Pancreas (tissue), 10 donors: Measurements from ENCODE around the gene KRT26. TPM values are rescaled to one million over a fixed set of nuclear protein-coding genes. Genes with fewer than 3 reads are reported as not detected.
A peak's percentile ranks its signal among the peaks of the same experiment; 100 is the strongest.

Experiments
- ATAC-seq, 4 donors: fragments of 200-7000 bp; cut with Tn5 transposase; one replicate each; pipeline versions ENCODE4 v1.8.0 to v1.9.1; 2020; ENCODE audit warnings: mild to moderate bottlenecking in 4 of 4, moderate library complexity in 4 of 4
- DNase-seq, 6 donors: peaks; one replicate each; pipeline ENCODE4 v3.0.0-alpha.2; 2020
- FAIRE-seq: peaks from 2 replicates; lab custom pipeline; 2012; peaks lifted over from hg19 to GRCh38; lab: Jason Lieb, UNC
- H3K27ac ChIP-seq, 4 donors: fragments of 200-600 bp; sonication (generic); 1 replicate in 3 of 4; 2 replicates in 1 of 4; pipeline versions ENCODE4 v1.5.0 to v1.8.0; 2020
- H3K27me3 ChIP-seq, 4 donors: fragments of 200-600 bp; one replicate each; pipeline ENCODE4 v1.8.0; 2021
- H3K36me3 ChIP-seq, 3 donors: fragments of 200-600 bp; sonication (generic) in 1 of 3; one replicate each; pipeline versions ENCODE4 v1.5.0 to v1.8.0; 2020 to 2021
- H3K4me1 ChIP-seq, 3 donors: fragments of 200-600 bp; one replicate each; pipeline ENCODE4 v1.8.0; 2021
- H3K4me3 ChIP-seq, 4 donors: fragments of 200-600 bp; sonication (generic) in 2 of 4; one replicate each; pipeline versions ENCODE4 v1.5.0 to v1.8.0; 2020 to 2021
- H3K9me3 ChIP-seq, 4 donors: fragments of 200-600 bp; one replicate each; pipeline ENCODE4 v1.8.0; 2021
- WGBS, 2 donors: extraction: QIAGEN DNeasy Blood & Tissue Kit; methylation state at CpG; one replicate each; pipeline ENCODE4 v1.1.7; 2013; 5-methylcytosine and 5-hydroxymethylcytosine counted together
- intact Hi-C, 3 donors: fragments of 100-400 bp; cut with DNase I; formaldehyde crosslinking; loops; one replicate each; pipeline versions ENCODE4 v1.11.1 to v1.14.2; 2022
- polyA plus RNA-seq, 2 donors: library from polyadenylated mRNA; stranded (reverse); fragments of 200-250 nt; gene quantifications; one replicate each; pipeline ENCODE4 v1.2.3, GENCODE V29; 2013
- total RNA-seq, 6 donors: library from RNA; stranded (reverse); fragmentation: NEBNext Ultra II Directional in 4 of 6; extraction: Animal tissue kit (Norgen Biotek cat#: 25700) in 4 of 6; gene quantifications; one replicate each; pipeline versions ENCODE4 v1.2.1 to v1.2.4, GENCODE V29; 2021 to 2023
- TF ChIP-seq, protein P1 (sequence below), 4 donors: fragments of 200-600 bp; sonication (generic) in 3 of 4; IDR thresholded peaks; one replicate each; pipeline versions ENCODE4 v1.5.0 to v1.8.0; 2021; ENCODE audit warnings: antibody characterized with exemption in 4 of 4
- donor health status: healthy with polysubstance abuse.
- donor health status: DM: no; HTN: no; CAD: no; lungs with moderate emphysema.
- donor health status: DM: no; HTN: no; CAD: no.
- donor health status: control.
- donor health status: control.
- donor health status: Bipolar disorder and iron deficiency.
- donor health status: DM: yes; HTN: yes; CAD: no.
- donor health status: DM: no; HTN: no; CAD: no.
- donor health status: DM: no; HTN: no; CAD: no.
- donor health status: DM: yes; HTN: yes; CAD: no.

KRT26 gene
- total and polyA plus RNA-seq, 8 donors: not detected

DNA sequence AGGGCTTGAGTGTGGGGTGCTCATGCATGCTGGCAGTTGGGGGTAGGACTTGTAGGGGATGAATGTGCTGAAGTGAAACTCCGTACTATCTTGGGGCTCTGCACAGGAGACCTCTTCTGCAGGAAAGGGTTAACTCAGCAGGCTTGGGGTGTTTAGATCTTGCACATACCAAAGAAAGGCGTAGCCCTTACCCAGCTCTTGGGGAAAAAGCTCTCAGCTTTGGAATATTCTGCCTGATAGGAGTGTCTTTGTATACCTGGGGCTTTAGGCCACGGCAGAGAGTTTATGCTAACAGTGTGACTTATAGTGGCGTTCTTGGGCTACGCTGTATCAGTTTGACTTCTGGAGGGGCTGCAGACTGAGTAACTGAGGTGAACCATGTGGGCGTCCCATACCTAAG, 38.0 kb downstream of the KRT26 start:
- no peak for DNase-seq
- H3K4me1 ChIP-seq: no peaks in the 10 kb centered on the region
- no peaks in the 10 kb centered on the region for H3K9me3 ChIP-seq
- no peak for ATAC-seq
- TF ChIP-seq, protein P1, sequence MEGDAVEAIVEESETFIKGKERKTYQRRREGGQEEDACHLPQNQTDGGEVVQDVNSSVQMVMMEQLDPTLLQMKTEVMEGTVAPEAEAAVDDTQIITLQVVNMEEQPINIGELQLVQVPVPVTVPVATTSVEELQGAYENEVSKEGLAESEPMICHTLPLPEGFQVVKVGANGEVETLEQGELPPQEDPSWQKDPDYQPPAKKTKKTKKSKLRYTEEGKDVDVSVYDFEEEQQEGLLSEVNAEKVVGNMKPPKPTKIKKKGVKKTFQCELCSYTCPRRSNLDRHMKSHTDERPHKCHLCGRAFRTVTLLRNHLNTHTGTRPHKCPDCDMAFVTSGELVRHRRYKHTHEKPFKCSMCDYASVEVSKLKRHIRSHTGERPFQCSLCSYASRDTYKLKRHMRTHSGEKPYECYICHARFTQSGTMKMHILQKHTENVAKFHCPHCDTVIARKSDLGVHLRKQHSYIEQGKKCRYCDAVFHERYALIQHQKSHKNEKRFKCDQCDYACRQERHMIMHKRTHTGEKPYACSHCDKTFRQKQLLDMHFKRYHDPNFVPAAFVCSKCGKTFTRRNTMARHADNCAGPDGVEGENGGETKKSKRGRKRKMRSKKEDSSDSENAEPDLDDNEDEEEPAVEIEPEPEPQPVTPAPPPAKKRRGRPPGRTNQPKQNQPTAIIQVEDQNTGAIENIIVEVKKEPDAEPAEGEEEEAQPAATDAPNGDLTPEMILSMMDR (IDR thresholded peaks at IDR 0.05): no peak
- H3K27me3 ChIP-seq: no peaks in the 10 kb centered on the region
- 78 to 86% methylated on average over 6 of the region's 6 CpGs for WGBS, 2 donors
- H3K4me3 ChIP-seq: no peak overlapping the region
- H3K36me3 ChIP-seq: no peaks in the 10 kb centered on the region
- no peak for FAIRE-seq
- no peak overlapping the region for H3K27ac ChIP-seq
- intact Hi-C loops: no loop called here

DNA sequence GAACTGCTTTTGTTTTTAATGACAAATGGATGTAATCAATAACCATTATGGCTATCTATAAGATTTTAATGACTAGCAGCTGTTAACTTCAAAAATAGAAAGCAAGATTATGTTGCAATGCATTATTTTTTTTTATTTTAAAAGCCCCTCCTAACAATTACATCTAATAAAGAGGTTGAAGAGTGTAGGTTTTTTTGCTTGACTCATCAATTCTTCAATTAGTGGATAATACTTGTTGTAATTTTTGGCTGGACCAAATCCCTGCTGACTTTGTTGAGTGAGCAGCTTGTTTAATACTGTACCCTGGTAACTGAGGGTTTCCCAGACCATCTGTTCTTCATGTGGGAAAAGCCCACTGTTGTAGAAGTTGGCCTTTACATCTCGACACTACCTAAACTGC, 41.0 kb downstream of the KRT26 start:
- intact Hi-C loops: no loop called here
- Histone ChIP-seq H3K4me3 (no peak overlapping the region), H3K27ac (no peak overlapping the region), H3K4me1 (no peaks in the 10 kb centered on the region), H3K27me3 (no peaks in the 10 kb centered on the region), H3K9me3 (no peaks in the 10 kb centered on the region), H3K36me3 (no peaks in the 10 kb centered on the region)
- no peak for ATAC-seq
- FAIRE-seq: no peak
- TF ChIP-seq, protein P1 (IDR thresholded peaks at IDR 0.05): no peak
- no peak for DNase-seq
- 41 to 42% methylated on average over 1 of the region's 1 CpG for WGBS, 2 donors

DNA sequence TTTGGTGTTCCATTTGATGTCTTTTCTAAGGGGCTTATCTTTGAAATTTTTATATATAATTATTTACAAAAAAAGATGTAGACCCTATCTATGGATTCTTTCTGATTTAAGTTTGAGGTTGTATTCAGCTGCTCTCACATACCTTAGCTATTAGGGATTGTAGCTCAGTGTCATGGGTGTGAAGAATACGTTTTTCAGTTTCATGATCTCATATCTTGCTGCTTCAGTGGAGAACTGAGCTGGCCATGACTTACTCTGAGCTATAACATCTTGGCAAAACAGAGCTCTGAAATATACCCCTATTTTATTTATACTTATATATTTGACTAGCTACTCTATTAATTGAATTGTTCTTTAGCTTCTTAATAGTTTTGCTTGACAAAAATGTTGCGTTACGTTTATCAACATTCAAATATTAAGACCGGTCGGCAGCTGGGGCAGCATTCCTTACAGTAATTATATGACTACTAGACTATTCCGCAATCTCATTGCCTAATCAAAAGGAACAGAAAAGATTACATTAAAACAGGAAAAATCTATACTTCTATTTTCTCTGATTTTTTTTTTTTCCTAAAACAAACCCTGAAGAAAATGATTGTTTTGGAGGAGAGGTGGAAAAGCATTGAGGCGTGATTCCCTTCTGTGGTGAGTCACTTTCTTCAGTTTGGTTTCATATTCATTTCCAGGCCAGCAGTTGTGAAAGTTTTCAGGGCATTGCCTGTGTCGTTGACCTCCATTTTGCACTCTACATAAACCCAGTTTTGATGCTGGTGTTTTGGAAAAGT, 44.4 kb downstream of the KRT26 start:
- no peak for DNase-seq
- no peaks in the 10 kb centered on the region for H3K36me3 ChIP-seq
- H3K4me3 ChIP-seq: no peak overlapping the region
- H3K4me1 ChIP-seq: no peaks in the 10 kb centered on the region
- intact Hi-C loops: no loop called here
- no peaks in the 10 kb centered on the region for H3K9me3 ChIP-seq
- no peak for FAIRE-seq
- no peaks in the 10 kb centered on the region for H3K27me3 ChIP-seq
- WGBS, 2 donors: 39 to 49% methylated on average over 8 of the region's 8 CpGs
- ATAC-seq: peak in 1 of 4 donors; percentile 41
- TF ChIP-seq, protein P1 (IDR thresholded peaks at IDR 0.05): no peak
- no peak overlapping the region for H3K27ac ChIP-seq

DNA sequence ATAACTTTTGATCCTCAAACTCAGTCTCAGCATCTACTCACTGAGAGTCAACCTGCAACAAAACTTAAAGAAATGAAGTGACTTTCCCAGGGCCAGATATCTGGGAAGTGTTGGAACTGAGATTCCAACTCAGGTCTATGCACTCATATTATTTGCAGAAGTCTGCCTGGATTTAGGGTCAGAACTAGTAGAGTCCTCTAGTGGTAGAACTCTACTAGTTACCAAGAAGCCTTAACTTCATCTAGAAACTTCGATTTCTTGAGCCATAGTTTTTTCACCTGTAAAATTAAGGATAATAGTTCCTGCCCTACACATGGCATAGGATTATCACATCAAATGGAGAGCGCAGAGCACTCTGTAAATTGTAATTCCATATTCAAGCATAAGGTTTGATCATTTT, 45.1 kb downstream of the KRT26 start:
- H3K4me1 ChIP-seq: no peaks in the 10 kb centered on the region
- no peak for FAIRE-seq
- intact Hi-C loops: no loop called here

More for the DNA sequence above, 45.1 kb downstream of the KRT26 start:
- DNase-seq: no peak
- no peaks in the 10 kb centered on the region for H3K36me3 ChIP-seq
- H3K27me3 ChIP-seq: no peaks in the 10 kb centered on the region
- H3K4me3 ChIP-seq: no peak overlapping the region
- no peaks in the 10 kb centered on the region for H3K9me3 ChIP-seq
- WGBS, 2 donors: 41 to 52% methylated on average over 2 of the region's 2 CpGs
- TF ChIP-seq, protein P1 (IDR thresholded peaks at IDR 0.05): peak in 3 of 4 donors; percentile 9 to 19 (median 11)
- H3K27ac ChIP-seq: no peak overlapping the region
- ATAC-seq: peak in 3 of 4 donors; percentile 45 to 64 (median 51)
